Sigmoid colon (tissue), 7 donors: Measurements from ENCODE around the gene GALNS. TPM values are rescaled to one million over a fixed set of nuclear protein-coding genes. Genes with fewer than 3 reads are reported as not detected.

Experiments used
- DNase-seq: peaks from one replicate; pipeline ENCODE4 v3.0.0-alpha.2; 2019
- H3K27ac ChIP-seq, 4 donors: fragments of 200-600 bp; sonication (generic); one replicate each; pipeline ENCODE4 v1.5.1; 2016 to 2019; ENCODE audit warnings: mild to moderate bottlenecking in 1 of 4
- H3K27me3 ChIP-seq, 3 donors: fragments of 200-600 bp; sonication (generic); one replicate each; pipeline ENCODE4 v1.5.1; 2019; ENCODE audit warnings: mild to moderate bottlenecking in 1 of 3
- H3K36me3 ChIP-seq, 4 donors: fragments of 200-600 bp; sonication (generic); one replicate each; pipeline ENCODE4 v1.5.1; 2016 to 2019
- H3K4me1 ChIP-seq, 4 donors: fragments of 200-600 bp; sonication (generic); one replicate each; pipeline ENCODE4 v1.5.1; 2017 to 2019
- H3K4me3 ChIP-seq, 4 donors: fragments of 200-600 bp; sonication (generic); one replicate each; pipeline ENCODE4 v1.5.1; 2017 to 2019; ENCODE audit warnings: mild to moderate bottlenecking in 2 of 4, moderate library complexity in 1 of 4
- H3K9me3 ChIP-seq, 4 donors: fragments of 200-600 bp in 3 of 4; sonication (generic) in 3 of 4; one replicate each; pipeline versions ENCODE4 v1.5.1 to v1.6.1; 2013 to 2019
- EP300 ChIP-seq, 4 donors: sonication (generic); formaldehyde crosslinking; IDR thresholded peaks; one replicate each; pipeline ENCODE4 v1.6.1; 2017; ENCODE audit warnings: antibody characterized with exemption in 4 of 4
- POLR2A ChIP-seq, 2 donors: fragments of 450-650 bp; IDR thresholded peaks; one replicate each; pipeline ENCODE4 v1.6.1; 2016; ENCODE audit warnings: antibody characterized with exemption in 2 of 2, mild to moderate bottlenecking in 2 of 2, moderate library complexity in 2 of 2
- POLR2AphosphoS5 ChIP-seq, 4 donors: sonication (generic); formaldehyde crosslinking; IDR thresholded peaks; one replicate each; pipeline ENCODE4 v1.6.1; 2017; ENCODE audit warnings: antibody characterized with exemption in 4 of 4
- WGBS, 2 donors: extraction: QIAGEN DNeasy Blood & Tissue Kit; methylation state at CpG; one replicate each; pipeline ENCODE4 v1.1.7; 2013; 5-methylcytosine and 5-hydroxymethylcytosine counted together
- intact Hi-C: fragments of 100-400 bp; cut with DNase I; formaldehyde crosslinking; loops from one replicate; pipeline ENCODE4 v1.15.1; 2023
- polyA plus RNA-seq, 3 donors: library from polyadenylated mRNA; stranded (reverse); fragments of 200-250 nt; gene quantifications; one replicate each; pipeline ENCODE4 v1.2.3, GENCODE V29; 2013
- total RNA-seq, 4 donors: library from RNA; depleted of rRNA; stranded (reverse); fragments of >200 nt; gene quantifications; one replicate each; pipeline ENCODE4 v1.1.0, GENCODE V29; 2016
- TF ChIP-seq, protein P1 (sequence below), 4 experiments: fragments of 450-650 bp in 3 of 4; fragments of 200-600 bp in 1 of 4; IDR thresholded peaks; one replicate each; pipeline ENCODE4 v1.5.1; 2016 to 2019; ENCODE audit warnings: antibody characterized with exemption in 4 of 4, mild to moderate bottlenecking in 3 of 4, moderate library complexity in 2 of 4
- donor health status: healthy with polysubstance abuse.
- donor health status: Bipolar disorder and iron deficiency.
- donor health status: healthy.

The GALNS gene
- total and polyA plus RNA-seq, 7 donors, result 6.2 to 50.4 (median 11.1) TPM

- TF ChIP-seq POLR2AphosphoS5 (IDR thresholded peaks at IDR 0.05) (no peak), EP300 (IDR thresholded peaks at IDR 0.05) (no peak)
- 78 to 86% methylated on average over 18 of the region's 18 CpGs for WGBS, 2 donors
- Histone ChIP-seq H3K4me3 (no peak overlapping the region), H3K4me1 (no peaks in the 10 kb centered on the region), H3K27ac (no peak overlapping the region), H3K36me3 (peaks cover 18 to 36% (median 25%) of the 10 kb centered on the region in 4 donors), H3K27me3 (peaks cover 0 to 7% (median 0%) of the 10 kb centered on the region in 3 donors), H3K9me3 (no peaks in the 10 kb centered on the region)
- no peak for DNase-seq
- intact Hi-C loops, result no loop called here
Observed at GRCh38 chr16:88864521-88864920, 7.8 kb upstream of the GALNS start.

DNA sequence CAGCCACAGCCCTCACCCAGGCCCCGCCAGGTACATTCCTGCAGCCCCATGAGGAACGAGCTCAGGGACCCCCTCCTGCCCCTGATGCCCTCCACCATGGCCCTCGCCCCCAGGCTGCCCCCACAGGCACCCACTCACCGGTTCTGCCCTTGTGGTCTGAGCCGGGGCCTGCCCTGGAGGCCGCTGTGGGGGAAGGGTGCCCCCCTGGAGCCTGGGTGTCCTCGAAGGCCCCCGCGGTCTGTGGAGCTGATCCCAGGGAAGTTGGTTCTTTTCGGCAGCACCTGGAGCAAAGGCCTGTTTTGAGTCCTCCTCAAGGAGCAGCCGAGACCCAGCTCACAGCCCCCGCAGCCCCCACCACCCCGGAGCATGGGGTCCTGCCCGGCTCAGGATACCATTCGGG lies 7.4 kb upstream of the GALNS start:
- TF ChIP-seq EP300 (IDR thresholded peaks at IDR 0.05), result no peak
- intact Hi-C loops, result no loop called here
- peaks cover 20 to 40% (median 26%) of the 10 kb centered on the region in 4 donors for H3K36me3 ChIP-seq
- no peak overlapping the region for H3K4me3 ChIP-seq
- no peaks in the 10 kb centered on the region for H3K4me1 ChIP-seq
- peaks cover 0 to 3% (median 0%) of the 10 kb centered on the region in 3 donors for H3K27me3 ChIP-seq
- H3K9me3 ChIP-seq, result no peaks in the 10 kb centered on the region
- no peak for DNase-seq
- H3K27ac ChIP-seq, result no peak overlapping the region
- WGBS, 2 donors, result 79 to 88% methylated on average over 15 of the region's 15 CpGs

DNA sequence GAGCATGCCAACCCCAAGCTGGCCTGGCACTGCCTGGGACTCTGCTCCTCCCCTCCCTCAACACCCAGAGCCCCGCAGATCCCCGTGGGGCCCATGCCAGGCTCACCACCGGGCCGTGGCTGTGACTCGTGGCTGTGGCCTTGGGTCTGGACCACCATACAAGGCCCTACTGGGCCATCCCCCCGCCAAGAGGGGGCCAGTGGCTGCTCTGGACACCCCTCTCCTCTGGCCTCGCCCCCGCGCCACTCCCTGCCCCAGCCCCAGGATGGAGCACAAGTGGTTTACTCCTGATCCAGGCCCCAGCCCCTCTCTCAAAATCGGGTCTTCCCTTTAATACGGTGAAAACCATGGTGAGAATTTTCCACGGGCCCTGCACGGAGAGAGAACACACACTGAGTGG lies 6.7 kb upstream of the GALNS start:
- WGBS, 2 donors, result 84 to 91% methylated on average over 13 of the region's 13 CpGs
- Histone ChIP-seq H3K27ac (no peak overlapping the region), H3K9me3 (no peaks in the 10 kb centered on the region), H3K27me3 (no peaks in the 10 kb centered on the region), H3K4me1 (peaks cover 0 to 4% (median under 1%) of the 10 kb centered on the region in 4 donors), H3K36me3 (peaks cover 20 to 44% (median 26%) of the 10 kb centered on the region in 4 donors), H3K4me3 (no peak overlapping the region)
- intact Hi-C loops, result no loop called here
- DNase-seq, result no peak
- TF ChIP-seq POLR2A (IDR thresholded peaks at IDR 0.05), result no peak

- Histone ChIP-seq H3K27me3 (no peaks in the 10 kb centered on the region), H3K36me3 (peaks cover 20 to 44% (median 26%) of the 10 kb centered on the region in 4 donors), H3K4me3 (no peak overlapping the region), H3K9me3 (no peaks in the 10 kb centered on the region), H3K4me1 (peaks cover 0 to 9% (median 5%) of the 10 kb centered on the region in 4 donors), H3K27ac (no peak overlapping the region)
- DNase-seq, result no peak
- WGBS, 2 donors, result 92% methylated on average over 25 of the region's 25 CpGs
- intact Hi-C loops, result no loop called here
- TF ChIP-seq EP300 (IDR thresholded peaks at IDR 0.05), result no peak
- no peak for TF ChIP-seq POLR2A (IDR thresholded peaks at IDR 0.05)
- no peak for TF ChIP-seq POLR2AphosphoS5 (IDR thresholded peaks at IDR 0.05)
- TF ChIP-seq, protein P1, sequence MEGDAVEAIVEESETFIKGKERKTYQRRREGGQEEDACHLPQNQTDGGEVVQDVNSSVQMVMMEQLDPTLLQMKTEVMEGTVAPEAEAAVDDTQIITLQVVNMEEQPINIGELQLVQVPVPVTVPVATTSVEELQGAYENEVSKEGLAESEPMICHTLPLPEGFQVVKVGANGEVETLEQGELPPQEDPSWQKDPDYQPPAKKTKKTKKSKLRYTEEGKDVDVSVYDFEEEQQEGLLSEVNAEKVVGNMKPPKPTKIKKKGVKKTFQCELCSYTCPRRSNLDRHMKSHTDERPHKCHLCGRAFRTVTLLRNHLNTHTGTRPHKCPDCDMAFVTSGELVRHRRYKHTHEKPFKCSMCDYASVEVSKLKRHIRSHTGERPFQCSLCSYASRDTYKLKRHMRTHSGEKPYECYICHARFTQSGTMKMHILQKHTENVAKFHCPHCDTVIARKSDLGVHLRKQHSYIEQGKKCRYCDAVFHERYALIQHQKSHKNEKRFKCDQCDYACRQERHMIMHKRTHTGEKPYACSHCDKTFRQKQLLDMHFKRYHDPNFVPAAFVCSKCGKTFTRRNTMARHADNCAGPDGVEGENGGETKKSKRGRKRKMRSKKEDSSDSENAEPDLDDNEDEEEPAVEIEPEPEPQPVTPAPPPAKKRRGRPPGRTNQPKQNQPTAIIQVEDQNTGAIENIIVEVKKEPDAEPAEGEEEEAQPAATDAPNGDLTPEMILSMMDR (IDR thresholded peaks at IDR 0.05), result no peak
Observed at GRCh38 chr16:88862968-88863367, 6.2 kb upstream of the GALNS start.

GRCh38 chr16:88861359-88861758 lies 4.6 kb upstream of the GALNS start:
- DNase-seq, result no peak
- WGBS, 2 donors, result 95% methylated on average over 19 of the region's 19 CpGs
- Histone ChIP-seq H3K9me3 (no peaks in the 10 kb centered on the region), H3K4me1 (peaks cover 0 to 14% (median 9%) of the 10 kb centered on the region in 4 donors), H3K27me3 (no peaks in the 10 kb centered on the region), H3K36me3 (peaks cover 20 to 44% (median 26%) of the 10 kb centered on the region in 4 donors), H3K27ac (no peak overlapping the region), H3K4me3 (no peak overlapping the region)
- TF ChIP-seq, protein P1 (IDR thresholded peaks at IDR 0.05), result no peak
- TF ChIP-seq POLR2AphosphoS5 (IDR thresholded peaks at IDR 0.05), result no peak
- TF ChIP-seq POLR2A (IDR thresholded peaks at IDR 0.05), result no peak
- no peak for TF ChIP-seq EP300 (IDR thresholded peaks at IDR 0.05)
- intact Hi-C loops, result no loop called here

DNA sequence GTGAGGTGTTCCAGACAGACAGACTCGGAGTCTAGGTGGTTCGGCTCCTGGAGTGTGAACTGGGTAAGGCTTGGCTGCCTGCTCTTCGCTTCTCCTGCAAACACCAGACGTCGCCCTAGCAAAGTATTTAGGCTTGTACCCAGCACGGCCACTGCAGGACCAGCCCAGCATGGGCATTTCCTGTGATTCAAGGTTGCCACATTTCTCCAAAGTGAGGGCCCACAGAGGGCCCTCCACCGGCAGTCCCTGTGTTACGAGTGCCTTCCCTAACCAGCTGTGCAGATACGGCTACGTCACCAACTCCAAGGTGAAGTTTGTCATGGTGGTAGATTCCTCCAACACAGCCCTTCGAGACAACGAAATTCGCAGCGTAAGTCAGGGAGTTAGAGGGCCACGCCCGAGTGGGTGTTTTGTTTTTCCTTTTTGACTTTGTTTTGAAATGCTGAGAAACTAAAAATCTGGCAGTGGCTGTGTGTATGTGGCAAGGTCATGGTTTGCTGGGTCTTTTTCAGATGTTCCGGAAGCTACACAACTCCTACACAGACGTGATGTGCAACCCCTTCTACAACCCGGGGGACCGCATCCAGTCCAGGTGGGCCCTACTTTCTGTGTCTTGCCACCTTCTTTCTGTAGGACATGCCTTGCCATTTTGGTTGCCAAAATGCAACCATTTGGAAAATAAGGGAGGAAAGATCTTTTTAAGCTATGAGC lies 2.8 kb upstream of the GALNS start:
- Histone ChIP-seq H3K9me3 (no peaks in the 10 kb centered on the region), H3K27me3 (no peaks in the 10 kb centered on the region), H3K4me3 (no peak overlapping the region), H3K36me3 (peaks cover 20 to 44% (median 26%) of the 10 kb centered on the region in 4 donors), H3K27ac (no peak overlapping the region), H3K4me1 (peaks cover 0 to 27% (median 20%) of the 10 kb centered on the region in 4 donors)
- DNase-seq, result no peak
- WGBS, 2 donors, result 94 to 95% methylated on average over 20 of the region's 20 CpGs
- intact Hi-C loops, result loop anchor here (5.0 kb wide), 2 partner anchors 122 to 358 kb away; partner anchors contain the start of gene ZNF778
- no peak for TF ChIP-seq POLR2AphosphoS5 (IDR thresholded peaks at IDR 0.05)
- TF ChIP-seq POLR2A (IDR thresholded peaks at IDR 0.05), result no peak
- TF ChIP-seq, protein P1 (IDR thresholded peaks at IDR 0.05), result no peak
- no peak for TF ChIP-seq EP300 (IDR thresholded peaks at IDR 0.05)
